HepG2 (cell line): ENCODE data around the gene RGR. TPM values are rescaled to one million over a fixed set of nuclear protein-coding genes. Genes with fewer than 3 reads are reported as not detected.

ENCODE experiments used
- ATAC-seq: fragments of 200-7000 bp; cut with Tn5 transposase; 3 replicates; pipeline ENCODE4 v1.9.1; 2020; ENCODE audit warnings: mild to moderate bottlenecking, moderate library complexity
- BruUV-seq: library from RNA; stranded (reverse); fragments of 400-500 nt; replicated peaks from 2 replicates; lab custom pipeline; 2021; lab: Mats Ljungman, UMichigan
- CTCF ChIA-PET: fragments of 300-600 bp; formaldehyde crosslinking; extraction: SDS; loops from one replicate; lab custom pipeline; 2021; ENCODE audit warnings: low total read pairs, inconsistent platforms, low intra/inter-chr PET ratio; lab: Yijun Ruan, JAX
- POLR2A ChIA-PET: fragments of 350-600 bp; sonication (Branson Sonifier 250); formaldehyde crosslinking; loops from one replicate; lab custom pipeline; 2020; ENCODE audit warnings: antibody characterized with exemption, inconsistent platforms; lab: Yijun Ruan, JAX
- DNase-seq: peaks from one replicate; pipeline ENCODE4 v3.0.0-alpha.2; 2015; ENCODE audit warnings: low spot score
- FAIRE-seq: peaks from 3 replicates; lab custom pipeline; 2011; peaks lifted over from hg19 to GRCh38; lab: Jason Lieb, UNC
- H2AFZ ChIP-seq: one replicate; pipeline ENCODE4 v1.6.1; 2011; ENCODE audit warnings: low read length, inconsistent platforms
- H3K27ac ChIP-seq: fragments of 300-600 bp; 3 replicates; pipeline ENCODE4 v1.8.0; 2011; ENCODE audit warnings: mixed run types, mild to moderate bottlenecking, mixed read lengths, low read length, inconsistent platforms; ENCODE audit not compliant: insufficient read depth; ENCODE audit errors: extremely low read length
- H3K27me3 ChIP-seq, 2 experiments: fragments of 200-600 bp in 1 of 2; 2 replicates in 1 of 2; 3 replicates in 1 of 2; pipeline versions ENCODE4 v1.6.0 to v1.8.0; 2011; ENCODE audit warnings: low read length in 2 of 2, mild to moderate bottlenecking in 2 of 2, moderate library complexity in 2 of 2, inconsistent platforms in 1 of 2; ENCODE audit not compliant: insufficient read depth in 2 of 2, control insufficient read depth in 1 of 2
- H3K36me3 ChIP-seq, 2 experiments: fragments of 200-600 bp in 1 of 2; replicated peaks in 1 of 2; 2 replicates in 1 of 2; 3 replicates in 1 of 2; pipeline versions ENCODE4 v1.5.1 to v1.8.0; 2011; ENCODE audit warnings: low read length in 2 of 2, inconsistent platforms in 1 of 2; ENCODE audit not compliant: insufficient read depth in 2 of 2, control insufficient read depth in 1 of 2
- H3K4me1 ChIP-seq: 2 replicates; pipeline ENCODE4 v1.5.1; 2012; ENCODE audit warnings: low read length, inconsistent platforms; ENCODE audit not compliant: insufficient read depth
- H3K4me2 ChIP-seq: 2 replicates; pipeline ENCODE4 v1.6.0; 2011; ENCODE audit warnings: low read depth, low read length, inconsistent platforms
- H3K4me3 ChIP-seq, 3 experiments: fragments of 200-600 bp in 1 of 3; sonication (generic), shearing (Covaris generic) in 1 of 3; replicated peaks in 1 of 3; 2 replicates each; pipeline ENCODE4 v1.5.1; 2011 to 2016; ENCODE audit warnings: low read length in 3 of 3, inconsistent platforms in 2 of 3, low read depth in 2 of 3, mild to moderate bottlenecking in 2 of 3, control low read depth in 1 of 3, mixed read lengths in 1 of 3; ENCODE audit not compliant: insufficient read depth in 1 of 3
- H3K79me2 ChIP-seq: one replicate; pipeline ENCODE4 v1.6.1; 2011; ENCODE audit warnings: low read length, inconsistent platforms; ENCODE audit not compliant: insufficient read depth
- H3K9ac ChIP-seq: 2 replicates; pipeline ENCODE4 v1.6.0; 2011; ENCODE audit warnings: mild to moderate bottlenecking, low read depth, low read length, inconsistent platforms; ENCODE audit not compliant: insufficient read depth
- H3K9me3 ChIP-seq: 2 replicates; pipeline ENCODE4 v1.5.1; 2012; ENCODE audit warnings: mild to moderate bottlenecking, low read length
- H4K20me1 ChIP-seq: 2 replicates; pipeline ENCODE4 v1.6.0; 2011; ENCODE audit warnings: inconsistent platforms, mild to moderate bottlenecking, low read length, moderate library complexity; ENCODE audit not compliant: insufficient read depth
- AGO2 ChIP-seq: fragments of 200-400 bp; formaldehyde crosslinking; optimal IDR thresholded peaks from 2 replicates; pipeline ENCODE3; 2017; ENCODE audit warnings: mild to moderate bottlenecking, low read depth, low read length, moderate library complexity
- HHEX ChIP-seq: IDR thresholded peaks from 2 replicates; pipeline ENCODE4 v1.6.1; 2016; ENCODE audit warnings: control low read depth
- IRF2 ChIP-seq: IDR thresholded peaks from 2 replicates; pipeline ENCODE4 v1.6.1; 2018; ENCODE audit warnings: missing genetic modification reagents, missing compliant biosample characterization
- PAX8 ChIP-seq: sonication (generic); formaldehyde crosslinking; IDR thresholded peaks from 2 replicates; pipeline ENCODE4 v1.8.0; 2022; ENCODE audit warnings: mild to moderate bottlenecking, missing genetic modification reagents, borderline replicate concordance
- TAF1 ChIP-seq: sonication (generic); formaldehyde crosslinking; IDR thresholded peaks from 2 replicates; pipeline ENCODE4 v1.4.0; 2020; ENCODE audit warnings: missing genetic modification reagents
- TCF7 ChIP-seq: sonication (generic); IDR thresholded peaks from 2 replicates; pipeline ENCODE4 v1.6.1; 2016; ENCODE audit warnings: antibody characterized with exemption, low read depth
- TEF ChIP-seq: sonication (generic); formaldehyde crosslinking; IDR thresholded peaks from 2 replicates; pipeline ENCODE4 v1.5.0; 2020; ENCODE audit warnings: missing genetic modification reagents
- THAP9 ChIP-seq: sonication (generic); formaldehyde crosslinking; IDR thresholded peaks from 2 replicates; pipeline ENCODE4; 2020; ENCODE audit warnings: missing genetic modification reagents, mild to moderate bottlenecking, borderline replicate concordance
- ZBTB26 ChIP-seq: IDR thresholded peaks from 2 replicates; pipeline ENCODE4 v1.6.1; 2016; ENCODE audit warnings: missing compliant biosample characterization, missing genetic modification reagents, borderline replicate concordance
- ZGPAT ChIP-seq: IDR thresholded peaks from 2 replicates; pipeline ENCODE4 v1.6.1; 2016; ENCODE audit warnings: mild to moderate bottlenecking
- ZMAT3 ChIP-seq: sonication (generic); formaldehyde crosslinking; conservative IDR thresholded peaks from 2 replicates; pipeline ENCODE4 v1.7.0; 2021; ENCODE audit warnings: missing genetic modification reagents
- ZNF567 ChIP-seq: sonication (generic); formaldehyde crosslinking; IDR thresholded peaks from 2 replicates; pipeline ENCODE4 v1.8.1; 2023; ENCODE audit warnings: mild to moderate bottlenecking, missing genetic modification reagents, borderline replicate concordance
- ZNF687 ChIP-seq: sonication (generic); formaldehyde crosslinking; IDR thresholded peaks from 2 replicates; pipeline ENCODE4 v1.5.1; 2020; ENCODE audit warnings: mild to moderate bottlenecking, missing genetic modification reagents, moderate library complexity
- ZSCAN12 ChIP-seq: sonication (generic); formaldehyde crosslinking; IDR thresholded peaks from 2 replicates; pipeline ENCODE4 v1.9.0; 2021; ENCODE audit warnings: mild to moderate bottlenecking, missing genetic modification reagents
- whole genome bisulfite sequencing: methylation state at CpG from one replicate; pipeline ENCODE4 v1.1.6; 2017; ENCODE audit warnings: low lambda C conversion rate; 5-methylcytosine and 5-hydroxymethylcytosine counted together
- in situ Hi-C: cut with HindIII; loops from 2 replicates; pipeline ENCODE4 v1.10.0; 2017; ENCODE audit warnings: low pct_unique_long_range_greater_than_20kb; ENCODE audit not compliant: extremely low pct_ligation_motif_present
- intact Hi-C: fragments of 100-400 bp; cut with micrococcal nuclease; formaldehyde crosslinking; loops from one replicate; pipeline ENCODE4 v1.10.0; 2022; ENCODE audit not compliant: unreplicated experiment
- polyA plus RNA-seq, 8 experiments: library from polyadenylated mRNA; depleted of rRNA in 3 of 8; stranded (reverse) in 7 of 8; unstranded in 1 of 8; fragments of >200 nt; fragmentation: Illumina TruSeq in 4 of 8; extraction: Trizol in 4 of 8; gene quantifications; 2 replicates each; pipeline versions ENCODE4 v1.2.1 to v1.2.3, GENCODE V29; 2011 to 2016; ENCODE audit warnings: low read depth in 4 of 8, missing spikeins in 1 of 8, mixed read lengths in 1 of 8; ENCODE audit not compliant: insufficient read depth in 1 of 8
- total RNA-seq, 5 experiments: library from RNA; depleted of rRNA; stranded (reverse); fragments of >200 nt; fragmentation: Illumina TruSeq; extraction: Trizol; gene quantifications; 2 replicates each; pipeline ENCODE4 v1.2.3, GENCODE V29; 2016; ENCODE audit warnings: low read depth in 1 of 5

Gene RGR
- total and polyA plus RNA-seq, 2 of the 13 experiments (the other 11 are each of a cell fraction or from before 2014, with no cell fraction given): 0.69 to 0.71 TPM

- H3K4me2 ChIP-seq: no peak overlapping the region
- no peak for FAIRE-seq
- ChIA-PET CTCF (no interaction called here), POLR2A (no interaction called here)
- intact Hi-C loops (no loop called here), in situ Hi-C loops (no loop called here)
- no peaks in the 10 kb centered on the region for H3K36me3 ChIP-seq
- H3K27ac ChIP-seq: no peak overlapping the region
- H3K9ac ChIP-seq: no peak overlapping the region
- WGBS: 1% methylated on average over 3 of the region's 4 CpGs
- no peak for ATAC-seq
- H2AFZ ChIP-seq: no peak overlapping the region
- H3K79me2 ChIP-seq: no peaks in the 10 kb centered on the region
- no peak overlapping the region for H3K4me3 ChIP-seq
- H3K9me3 ChIP-seq: no peaks in the 10 kb centered on the region
- no peak for DNase-seq
- BruUV-seq: no TSS peak
- H3K4me1 ChIP-seq: no peaks in the 10 kb centered on the region
- no peaks in the 10 kb centered on the region for H4K20me1 ChIP-seq
- H3K27me3 ChIP-seq: peaks cover 0 to 9% of the 10 kb centered on the region in 2 experiments; a peak in 2 of 5 replicates
- TF ChIP-seq ZSCAN12 (CRISPR knock-in tag) (no peak), TCF7 (no peak), ZNF567 (CRISPR knock-in tag) (no peak), ZBTB26 (CRISPR knock-in tag) (no peak), IRF2 (CRISPR knock-in tag) (no peak), TEF (CRISPR knock-in tag) (no peak), ZMAT3 (CRISPR knock-in tag) (no peak), PAX8 (CRISPR knock-in tag) (no peak), TAF1 (no peak), ZGPAT (CRISPR knock-in tag) (no peak), THAP9 (CRISPR knock-in tag) (no peak), ZNF687 (no peak), HHEX (CRISPR knock-in tag) (no peak), AGO2 (no peak)
Observed at GRCh38 chr10:84306751-84307384, 62.0 kb downstream of the RGR start.
